ENCODE results near the gene ARID1A. TPM values are rescaled to one million over a fixed set of nuclear protein-coding genes. Genes with fewer than 3 reads are reported as not detected.

Gene ARID1A
- total RNA-seq, 1 donor from 2014 or later: 130 TPM

GRCh38 chr1:26692793-26693490 is 2.9 kb upstream of the ARID1A start:
- peaks cover 31% of the 10 kb centered on the region for H3K4me1 Mint-ChIP-seq (ENCODE audit: low read depth)
- peak overlapping the region; percentile 96 for H3K27ac Mint-ChIP-seq
- intact Hi-C loops (cut with micrococcal nuclease): loop anchor here (1.0 to 2.0 kb wide), 7 partner anchors 9 to 192 kb away; no protein-coding TSS in a partner anchor
- peak overlapping the region; percentile 90 for H3K4me3 Mint-ChIP-seq
- DNase-seq (ENCODE audit: low spot score): peak; percentile 87
- no peaks in the 10 kb centered on the region for H3K9me3 Mint-ChIP-seq
- H3K36me3 Mint-ChIP-seq (ENCODE audit: low read depth): peaks cover 2% of the 10 kb centered on the region
- H3K27me3 Mint-ChIP-seq (ENCODE audit: insufficient read depth): no peaks in the 10 kb centered on the region

- H3K27ac Mint-ChIP-seq: peak overlapping the region; percentile 96
- no peak for DNase-seq (ENCODE audit: low spot score)
- H3K9me3 Mint-ChIP-seq: no peaks in the 10 kb centered on the region
- peaks cover 2% of the 10 kb centered on the region for H3K36me3 Mint-ChIP-seq (ENCODE audit: low read depth)
- peak overlapping the region; percentile 90 for H3K4me3 Mint-ChIP-seq
- peaks cover 31% of the 10 kb centered on the region for H3K4me1 Mint-ChIP-seq (ENCODE audit: low read depth)
- no peaks in the 10 kb centered on the region for H3K27me3 Mint-ChIP-seq (ENCODE audit: insufficient read depth)
- intact Hi-C loops (cut with micrococcal nuclease): loop anchor here (2.0 kb wide), 4 partner anchors 113 to 193 kb away; no protein-coding TSS in a partner anchor
Measured at GRCh38 chr1:26693599-26694572, 1.9 kb upstream of the ARID1A start.

- DNase-seq (ENCODE audit: low spot score): no peak
Measured at GRCh38 chr1:26694638-26695355, 1.0 kb upstream of the ARID1A start.

GRCh38 chr1:26696119-26696653 is 371 bp downstream of the ARID1A start:
- Mint-ChIP-seq H3K9me3 (no peaks in the 10 kb centered on the region), H3K27me3 (ENCODE audit: insufficient read depth) (no peaks in the 10 kb centered on the region), H3K4me3 (no peak overlapping the region), H3K36me3 (ENCODE audit: low read depth) (peaks cover 7% of the 10 kb centered on the region), H3K4me1 (ENCODE audit: low read depth) (peaks cover 31% of the 10 kb centered on the region), H3K27ac (no peak overlapping the region)
- DNase-seq (ENCODE audit: low spot score): no peak
- intact Hi-C loops (cut with micrococcal nuclease): no loop called here

More at GRCh38 chr1:26694638-26695355, 1.0 kb upstream of the ARID1A start:
- H3K36me3 Mint-ChIP-seq (ENCODE audit: low read depth): peaks cover 2% of the 10 kb centered on the region
- H3K4me3 Mint-ChIP-seq: peak overlapping the region; percentile 90
- H3K9me3 Mint-ChIP-seq: no peaks in the 10 kb centered on the region
- H3K27me3 Mint-ChIP-seq (ENCODE audit: insufficient read depth): no peaks in the 10 kb centered on the region
- H3K4me1 Mint-ChIP-seq (ENCODE audit: low read depth): peaks cover 31% of the 10 kb centered on the region
- intact Hi-C loops (cut with micrococcal nuclease): loop anchor here (2.0 kb wide), 1 partner anchor 152 kb away; no protein-coding TSS in a partner anchor
- H3K27ac Mint-ChIP-seq: peak overlapping the region; percentile 96

- Mint-ChIP-seq H3K4me3 (peak overlapping the region; percentile 63), H3K27me3 (ENCODE audit: insufficient read depth) (no peaks in the 10 kb centered on the region), H3K4me1 (ENCODE audit: low read depth) (peaks cover 31% of the 10 kb centered on the region), H3K9me3 (no peaks in the 10 kb centered on the region), H3K27ac (peak overlapping the region; percentile 36), H3K36me3 (ENCODE audit: low read depth) (peaks cover 7% of the 10 kb centered on the region)
- DNase-seq (ENCODE audit: low spot score): peak; percentile 48
- intact Hi-C loops (cut with micrococcal nuclease): no loop called here
Measured at GRCh38 chr1:26696654-26697430, 1.0 kb downstream of the ARID1A start.

GRCh38 chr1:26697431-26697977 is 1.7 kb downstream of the ARID1A start:
- DNase-seq (ENCODE audit: low spot score): no peak
- H3K4me3 Mint-ChIP-seq: no peak overlapping the region
- peaks cover 26% of the 10 kb centered on the region for H3K4me1 Mint-ChIP-seq (ENCODE audit: low read depth)
- H3K27me3 Mint-ChIP-seq (ENCODE audit: insufficient read depth): no peaks in the 10 kb centered on the region
- intact Hi-C loops (cut with micrococcal nuclease): no loop called here
- H3K9me3 Mint-ChIP-seq: no peaks in the 10 kb centered on the region
- no peak overlapping the region for H3K27ac Mint-ChIP-seq
- peaks cover 7% of the 10 kb centered on the region for H3K36me3 Mint-ChIP-seq (ENCODE audit: low read depth)

GRCh38 chr1:26697978-26698849 is 2.4 kb downstream of the ARID1A start:
- peak; percentile 35 for DNase-seq (ENCODE audit: low spot score)
- Mint-ChIP-seq H3K9me3 (no peaks in the 10 kb centered on the region), H3K4me1 (ENCODE audit: low read depth) (peaks cover 19% of the 10 kb centered on the region), H3K4me3 (no peak overlapping the region), H3K36me3 (ENCODE audit: low read depth) (peaks cover 7% of the 10 kb centered on the region), H3K27me3 (ENCODE audit: insufficient read depth) (no peaks in the 10 kb centered on the region), H3K27ac (no peak overlapping the region)
- intact Hi-C loops (cut with micrococcal nuclease): loop anchor here (1.0 to 2.0 kb wide), 5 partner anchors 25 to 225 kb away; partner anchors contain the start of gene HMGN2

GRCh38 chr1:26700711-26701110 is 4.9 kb downstream of the ARID1A start:
- H3K27ac Mint-ChIP-seq: no peak overlapping the region
- no peaks in the 10 kb centered on the region for H3K27me3 Mint-ChIP-seq (ENCODE audit: insufficient read depth)
- DNase-seq (ENCODE audit: low spot score): no peak
- peaks cover 11% of the 10 kb centered on the region for H3K4me1 Mint-ChIP-seq (ENCODE audit: low read depth)
- H3K9me3 Mint-ChIP-seq: no peaks in the 10 kb centered on the region
- intact Hi-C loops (cut with micrococcal nuclease): no loop called here
- no peak overlapping the region for H3K4me3 Mint-ChIP-seq
- H3K36me3 Mint-ChIP-seq (ENCODE audit: low read depth): peaks cover 21% of the 10 kb centered on the region

GRCh38 chr1:26701266-26701994 is 5.6 kb downstream of the ARID1A start:
- no peak for DNase-seq (ENCODE audit: low spot score)
- Mint-ChIP-seq H3K4me3 (no peak overlapping the region), H3K27me3 (ENCODE audit: insufficient read depth) (no peaks in the 10 kb centered on the region), H3K9me3 (no peaks in the 10 kb centered on the region), H3K4me1 (ENCODE audit: low read depth) (peaks cover 18% of the 10 kb centered on the region), H3K36me3 (ENCODE audit: low read depth) (peaks cover 25% of the 10 kb centered on the region), H3K27ac (no peak overlapping the region)
- intact Hi-C loops (cut with micrococcal nuclease): no loop called here

GRCh38 chr1:26701995-26702679 is 6.3 kb downstream of the ARID1A start:
- DNase-seq (ENCODE audit: low spot score): no peak
- Mint-ChIP-seq H3K36me3 (ENCODE audit: low read depth) (peaks cover 29% of the 10 kb centered on the region), H3K4me1 (ENCODE audit: low read depth) (peaks cover 23% of the 10 kb centered on the region), H3K27ac (no peak overlapping the region), H3K9me3 (no peaks in the 10 kb centered on the region), H3K27me3 (ENCODE audit: insufficient read depth) (no peaks in the 10 kb centered on the region), H3K4me3 (no peak overlapping the region)
- intact Hi-C loops (cut with micrococcal nuclease): loop anchor here (1.0 to 2.0 kb wide), 5 partner anchors 10 to 84 kb away; no protein-coding TSS in a partner anchor
